Type B pancreatic cell (in vitro differentiated cells): Measurements from ENCODE around the gene DNAJC7. TPM values are rescaled to one million over a fixed set of nuclear protein-coding genes. Genes with fewer than 3 reads are reported as not detected.

Source experiments
- DNase-seq: peaks from one replicate; pipeline ENCODE4 v3.0.0; 2021; ENCODE audit warnings: mixed read lengths; ENCODE audit not compliant: unreplicated experiment; ENCODE audit errors: extremely low spot score
- H3K27ac Mint-ChIP-seq: 2 replicates; pipeline ENCODE4 v1.8.0; 2021; ENCODE audit warnings: mild to moderate bottlenecking, mixed read lengths
- H3K27me3 Mint-ChIP-seq: 2 replicates; pipeline ENCODE4 v1.8.0; 2021; ENCODE audit warnings: mixed read lengths
- H3K36me3 Mint-ChIP-seq: 2 replicates; pipeline ENCODE4 v1.8.0; 2021; ENCODE audit warnings: mixed read lengths
- H3K4me1 Mint-ChIP-seq: one replicate; pipeline ENCODE4 v1.8.0; 2021; ENCODE audit warnings: mixed read lengths; ENCODE audit not compliant: unreplicated experiment
- H3K4me3 Mint-ChIP-seq: 2 replicates; pipeline ENCODE4 v1.8.0; 2021; ENCODE audit warnings: mild to moderate bottlenecking, mixed read lengths
- H3K9me3 Mint-ChIP-seq: 2 replicates; pipeline ENCODE4 v1.8.0; 2021; ENCODE audit warnings: mixed read lengths
- total RNA-seq: library from RNA; stranded (reverse); gene quantifications from 2 replicates; pipeline ENCODE4 v1.2.1, GENCODE V29; 2021; ENCODE audit warnings: low replicate concordance
- TF ChIP-seq, protein P1 (sequence below): fragments of 200-600 bp; sonication (generic); conservative IDR thresholded peaks from 2 replicates; pipeline ENCODE4 v1.5.0; 2021; ENCODE audit warnings: antibody characterized with exemption, mild to moderate bottlenecking

Gene DNAJC7
- total RNA-seq, 1 donor from 2014 or later = 88.7 TPM

DNA sequence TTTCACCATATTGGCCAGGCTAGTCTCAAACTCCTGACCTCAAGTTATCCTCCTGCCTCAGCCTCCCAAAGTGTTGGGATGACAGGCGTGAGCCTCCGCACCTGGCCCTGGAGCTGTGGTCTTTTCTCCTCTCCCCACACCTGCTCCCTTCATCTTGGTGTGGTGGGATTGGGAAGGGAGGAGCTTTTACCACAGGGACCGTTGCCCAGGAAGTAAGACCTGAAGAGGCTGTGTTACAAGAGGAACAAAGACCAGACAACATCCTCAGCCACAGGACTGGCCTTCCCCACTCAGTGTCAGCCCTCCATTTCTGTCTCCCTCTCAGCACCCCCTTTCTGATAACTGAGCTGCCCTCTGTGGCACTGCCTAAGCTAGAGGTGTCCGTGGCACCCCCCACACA, 42.6 kb upstream of the DNAJC7 start:
- Mint-ChIP-seq H3K4me3 (no peak overlapping the region), H3K27me3 (peaks cover 14% of the 10 kb centered on the region), H3K4me1 (peaks cover 13% of the 10 kb centered on the region), H3K9me3 (no peaks in the 10 kb centered on the region), H3K36me3 (no peaks in the 10 kb centered on the region), H3K27ac (no peak overlapping the region)
- TF ChIP-seq, protein P1, sequence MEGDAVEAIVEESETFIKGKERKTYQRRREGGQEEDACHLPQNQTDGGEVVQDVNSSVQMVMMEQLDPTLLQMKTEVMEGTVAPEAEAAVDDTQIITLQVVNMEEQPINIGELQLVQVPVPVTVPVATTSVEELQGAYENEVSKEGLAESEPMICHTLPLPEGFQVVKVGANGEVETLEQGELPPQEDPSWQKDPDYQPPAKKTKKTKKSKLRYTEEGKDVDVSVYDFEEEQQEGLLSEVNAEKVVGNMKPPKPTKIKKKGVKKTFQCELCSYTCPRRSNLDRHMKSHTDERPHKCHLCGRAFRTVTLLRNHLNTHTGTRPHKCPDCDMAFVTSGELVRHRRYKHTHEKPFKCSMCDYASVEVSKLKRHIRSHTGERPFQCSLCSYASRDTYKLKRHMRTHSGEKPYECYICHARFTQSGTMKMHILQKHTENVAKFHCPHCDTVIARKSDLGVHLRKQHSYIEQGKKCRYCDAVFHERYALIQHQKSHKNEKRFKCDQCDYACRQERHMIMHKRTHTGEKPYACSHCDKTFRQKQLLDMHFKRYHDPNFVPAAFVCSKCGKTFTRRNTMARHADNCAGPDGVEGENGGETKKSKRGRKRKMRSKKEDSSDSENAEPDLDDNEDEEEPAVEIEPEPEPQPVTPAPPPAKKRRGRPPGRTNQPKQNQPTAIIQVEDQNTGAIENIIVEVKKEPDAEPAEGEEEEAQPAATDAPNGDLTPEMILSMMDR = no peak
- no peak for DNase-seq

DNA sequence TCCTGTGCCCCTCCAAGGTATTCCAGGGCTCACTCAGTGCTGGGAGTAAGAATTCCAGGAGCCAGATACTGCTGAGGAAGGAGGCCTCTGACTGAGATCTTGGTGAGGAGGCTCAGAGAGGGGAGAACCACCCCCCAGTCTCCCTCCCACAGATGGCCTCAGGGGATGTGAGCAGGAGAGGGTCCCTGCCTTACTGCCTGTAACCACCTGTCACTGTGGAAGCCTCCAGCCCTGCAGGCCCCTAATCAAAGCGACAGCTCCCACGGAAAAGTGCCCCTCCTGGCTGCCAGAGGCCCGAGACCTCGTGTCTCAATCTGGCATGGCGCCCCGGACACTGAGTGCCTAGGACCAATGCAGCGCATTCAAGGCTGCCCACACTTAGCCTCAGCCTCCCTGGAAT, 40.8 kb upstream of the DNAJC7 start:
- TF ChIP-seq, protein P1 = no peak
- DNase-seq = no peak
- Mint-ChIP-seq H3K9me3 (no peaks in the 10 kb centered on the region), H3K4me1 (peaks cover 13% of the 10 kb centered on the region), H3K27ac (no peak overlapping the region), H3K36me3 (no peaks in the 10 kb centered on the region), H3K4me3 (no peak overlapping the region), H3K27me3 (peaks cover 25% of the 10 kb centered on the region)

DNA sequence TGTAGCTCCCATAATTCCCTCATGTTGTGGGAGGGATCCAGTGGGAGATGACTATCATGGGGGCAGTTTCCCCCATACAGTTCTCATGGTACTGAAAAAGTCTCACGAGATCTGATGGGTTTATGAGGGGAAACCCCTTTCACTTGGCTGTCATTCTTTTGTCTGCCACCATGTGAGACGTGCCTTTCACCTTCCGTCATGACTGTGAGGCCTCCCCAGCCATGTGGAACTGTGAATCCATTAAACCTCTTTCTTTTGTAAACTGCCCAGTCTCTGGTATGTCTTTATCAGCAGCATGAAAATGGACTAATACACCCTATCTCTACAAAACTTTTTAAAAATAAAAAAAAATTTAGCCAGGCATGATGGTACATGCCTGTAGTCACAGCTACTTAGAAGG, 39.4 kb upstream of the DNAJC7 start:
- Mint-ChIP-seq H3K9me3 (no peaks in the 10 kb centered on the region), H3K4me1 (peaks cover 13% of the 10 kb centered on the region), H3K4me3 (no peak overlapping the region), H3K27me3 (peaks cover 38% of the 10 kb centered on the region), H3K36me3 (no peaks in the 10 kb centered on the region), H3K27ac (no peak overlapping the region)
- no peak for DNase-seq
- TF ChIP-seq, protein P1 = no peak

DNA sequence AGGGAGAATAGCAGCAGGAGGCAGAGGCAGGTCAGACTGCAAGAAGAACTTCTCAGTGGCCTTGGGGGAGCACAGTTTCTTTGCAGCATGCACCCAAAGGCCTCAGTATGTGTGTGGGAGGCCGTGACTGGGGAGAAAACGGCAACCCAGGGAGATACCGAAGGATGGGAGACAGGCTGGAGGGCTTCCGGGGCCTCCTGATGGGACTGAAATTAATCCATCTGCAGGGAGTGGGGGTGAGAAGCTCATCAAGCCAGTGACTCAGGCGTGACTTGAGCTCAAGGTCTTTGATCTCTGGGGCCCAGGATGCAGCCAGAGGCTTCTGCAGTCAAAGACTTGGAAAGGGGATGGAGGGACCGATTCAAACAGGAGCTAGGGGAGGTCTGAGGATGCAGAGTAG, 38.3 kb upstream of the DNAJC7 start:
- H3K4me1 Mint-ChIP-seq = peaks cover 21% of the 10 kb centered on the region
- no peaks in the 10 kb centered on the region for H3K9me3 Mint-ChIP-seq
- H3K4me3 Mint-ChIP-seq = no peak overlapping the region
- H3K27ac Mint-ChIP-seq = peak overlapping the region; percentile 58
- no peak for DNase-seq
- peaks cover 44% of the 10 kb centered on the region for H3K27me3 Mint-ChIP-seq
- H3K36me3 Mint-ChIP-seq = no peaks in the 10 kb centered on the region
- TF ChIP-seq, protein P1 = no peak

DNA sequence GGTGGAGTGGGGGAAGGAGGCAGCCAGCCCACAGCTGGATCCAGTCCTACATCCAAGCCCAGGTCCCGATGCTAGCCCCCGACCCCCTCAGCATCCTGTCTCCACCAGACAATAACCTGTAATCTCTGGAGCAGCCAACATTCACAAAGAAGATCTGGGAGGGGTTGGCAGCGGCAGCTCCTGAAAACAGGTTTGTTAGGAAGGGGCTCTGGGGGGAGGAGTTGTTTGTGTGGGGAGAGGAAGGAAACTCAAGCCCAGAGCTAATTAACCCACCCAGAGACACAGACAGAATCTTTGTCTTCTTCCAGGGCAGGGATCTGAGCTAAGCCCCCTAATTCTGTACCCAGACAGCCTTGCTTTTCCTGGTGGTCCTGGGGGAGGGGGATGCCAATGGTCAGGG, 37.8 kb upstream of the DNAJC7 start:
- TF ChIP-seq, protein P1 = no peak
- Mint-ChIP-seq H3K4me1 (peaks cover 21% of the 10 kb centered on the region), H3K27ac (peak overlapping the region; percentile 58), H3K36me3 (no peaks in the 10 kb centered on the region), H3K27me3 (peaks cover 41% of the 10 kb centered on the region), H3K9me3 (no peaks in the 10 kb centered on the region), H3K4me3 (peak overlapping the region; percentile 70)
- no peak for DNase-seq
